Fibroblast of skin of left quadriceps (primary cell): Measurements from ENCODE around the gene TAF1.
"Not testable (repeated sequence)": the region's sequence is repeated elsewhere in the genome, so short reads cannot be mapped to it uniquely, and the experiment has no call there.

Experiments used
- DNase-seq, 2 experiments: peaks; one replicate each; pipeline ENCODE4 v3.0.0-alpha.2; 2013; ENCODE audit warnings: low read depth in 2 of 2

TAF1 gene

GRCh38 chrX:71439420-71439819 lies 73.3 kb downstream of the TAF1 start:
- DNase-seq, result no peak

DNA sequence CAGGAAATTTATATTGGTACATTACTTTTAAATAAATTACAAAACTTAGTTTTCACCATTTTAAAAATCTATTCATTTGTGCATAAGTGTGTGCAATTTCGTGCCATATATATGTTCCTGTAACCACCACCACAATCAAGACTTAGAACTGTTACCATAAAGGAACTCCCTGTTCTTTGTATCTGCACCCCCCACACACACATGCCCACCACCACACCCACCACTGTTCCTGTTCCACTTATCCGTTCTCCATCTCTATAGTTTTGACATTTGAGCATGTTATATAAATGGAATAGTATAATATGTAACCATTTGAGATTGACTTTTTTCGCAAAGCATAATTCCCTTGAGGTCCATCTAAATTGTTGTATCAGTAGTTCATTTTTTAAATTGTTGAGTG lies 73.7 kb downstream of the TAF1 start:
- no peak for DNase-seq

GRCh38 chrX:71440401-71440800 lies 74.2 kb downstream of the TAF1 start:
- DNase-seq, result no peak

GRCh38 chrX:71441809-71442208 lies 75.7 kb downstream of the TAF1 start:
- not testable (repeated sequence) for DNase-seq

DNA sequence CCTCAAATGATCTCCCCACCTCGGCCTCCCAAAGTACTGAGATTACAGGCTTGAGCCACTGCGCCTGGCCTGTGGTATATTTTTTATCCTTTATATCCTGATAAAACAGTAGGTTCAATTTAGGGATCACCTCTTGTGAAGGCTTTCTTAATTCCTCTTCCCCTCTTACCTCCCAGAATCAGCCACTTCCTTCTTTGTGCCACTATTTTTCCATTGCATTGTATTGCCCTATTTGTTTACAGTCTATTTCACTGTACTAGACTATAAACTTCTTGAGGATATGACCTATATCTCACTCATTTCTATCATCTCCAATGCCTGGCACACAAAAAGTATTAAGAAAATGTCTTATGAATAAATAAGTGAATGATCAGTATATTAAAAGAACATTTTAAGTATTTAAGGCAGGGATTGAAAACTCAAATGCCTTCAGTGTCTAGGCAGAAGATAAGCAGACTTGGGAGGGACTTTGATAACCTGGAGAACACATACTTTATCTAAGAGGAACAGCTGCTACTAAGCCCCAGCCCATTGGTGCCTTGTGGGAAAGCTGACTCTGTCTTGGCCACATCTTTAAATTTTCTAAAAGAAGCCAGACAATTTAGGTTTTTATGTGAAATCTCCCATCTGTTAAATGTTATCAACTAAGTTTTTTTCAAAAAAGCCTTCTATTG lies 84.4 kb downstream of the TAF1 start:
- no peak for DNase-seq

DNA sequence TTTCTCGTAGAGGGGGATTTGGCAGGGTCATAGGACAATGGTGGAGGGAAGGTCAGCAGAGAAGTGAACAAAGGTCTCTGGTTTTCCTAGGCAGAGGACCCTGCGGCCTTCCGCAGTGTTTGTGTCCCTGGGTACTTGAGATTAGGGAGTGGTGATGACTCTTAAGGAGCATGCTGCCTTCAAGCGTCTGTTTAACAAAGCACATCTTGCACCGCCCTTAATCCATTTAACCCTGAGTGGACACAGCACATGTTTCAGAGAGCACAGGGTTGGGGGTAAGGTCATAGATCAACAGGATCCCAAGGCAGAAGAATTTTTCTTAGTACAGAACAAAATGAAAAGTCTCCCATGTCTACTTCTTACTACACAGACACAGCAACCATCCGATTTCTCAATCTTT lies 85.4 kb downstream of the TAF1 start:
- DNase-seq, result not testable (repeated sequence)

- no peak for DNase-seq
Observed at GRCh38 chrX:71453056-71453455, 86.9 kb downstream of the TAF1 start.

DNA sequence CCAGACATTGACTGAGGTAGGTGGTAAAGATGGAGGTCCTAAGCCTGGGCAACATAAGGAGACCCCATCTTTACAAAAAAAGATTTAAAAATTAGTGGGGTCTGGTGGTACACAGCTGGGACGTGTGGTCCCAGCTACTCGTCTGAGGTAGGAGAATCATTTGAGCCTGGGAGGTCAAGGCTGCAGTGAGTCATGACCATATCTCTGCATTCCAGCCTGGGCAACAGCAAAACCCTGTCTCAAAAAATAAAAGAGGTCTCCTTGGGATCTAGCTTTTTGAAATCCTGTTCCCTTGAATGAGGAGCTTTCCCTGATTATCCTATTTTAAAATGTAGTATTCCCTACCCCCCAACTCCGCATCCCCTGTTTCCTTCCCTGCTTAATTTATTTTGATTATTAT lies 88.1 kb downstream of the TAF1 start:
- no peak for DNase-seq

- no peak for DNase-seq
Observed at GRCh38 chrX:71458866-71459265, 92.7 kb downstream of the TAF1 start.

- DNase-seq, result no peak
Observed at GRCh38 chrX:71464968-71465367, 98.8 kb downstream of the TAF1 start.

- DNase-seq, result no peak
Observed at GRCh38 chrX:71466979-71467523, 100.9 kb downstream of the TAF1 start.

GRCh38 chrX:71475785-71476540 lies 109.8 kb downstream of the TAF1 start:
- no peak for DNase-seq

DNA sequence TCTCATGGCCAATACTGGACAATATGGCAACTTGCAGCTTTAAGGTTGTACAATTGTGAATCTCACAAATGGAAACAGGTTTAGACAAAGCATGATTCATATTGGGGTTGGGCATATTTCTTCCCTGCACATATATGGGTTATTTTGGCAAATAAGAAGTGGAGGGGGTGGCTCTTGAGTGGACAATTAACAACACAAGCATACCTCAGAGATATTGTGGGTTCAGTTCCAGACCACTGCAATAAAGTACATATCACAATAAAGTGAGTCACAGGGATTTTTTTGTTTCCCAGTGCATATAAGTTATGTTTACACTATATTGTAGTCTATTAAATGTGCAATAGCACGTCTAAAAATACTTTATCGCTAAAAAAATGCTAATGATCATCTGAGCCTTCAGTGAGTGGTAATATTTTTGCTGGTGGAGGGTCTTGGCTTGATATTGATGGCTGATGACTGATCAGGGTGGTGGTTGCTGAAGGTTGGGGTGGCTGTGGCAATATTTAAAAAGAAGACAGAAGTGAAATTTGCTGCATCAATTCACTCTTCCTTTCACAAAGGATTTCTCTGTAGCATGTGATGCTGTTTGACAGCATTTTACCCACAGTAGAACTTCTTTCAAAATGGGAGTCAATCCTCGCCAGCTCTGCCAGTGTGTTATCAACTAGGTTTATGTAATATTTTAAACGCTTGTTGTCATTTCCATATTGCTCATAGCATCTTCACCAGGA lies 116.2 kb downstream of the TAF1 start:
- DNase-seq, result no peak

- DNase-seq, result no peak
Observed at GRCh38 chrX:71487814-71488213, 121.7 kb downstream of the TAF1 start.

- no peak for DNase-seq
Observed at GRCh38 chrX:71489540-71489939, 123.4 kb downstream of the TAF1 start.

GRCh38 chrX:71492231-71493065 lies 126.3 kb downstream of the TAF1 start:
- no peak for DNase-seq

DNA sequence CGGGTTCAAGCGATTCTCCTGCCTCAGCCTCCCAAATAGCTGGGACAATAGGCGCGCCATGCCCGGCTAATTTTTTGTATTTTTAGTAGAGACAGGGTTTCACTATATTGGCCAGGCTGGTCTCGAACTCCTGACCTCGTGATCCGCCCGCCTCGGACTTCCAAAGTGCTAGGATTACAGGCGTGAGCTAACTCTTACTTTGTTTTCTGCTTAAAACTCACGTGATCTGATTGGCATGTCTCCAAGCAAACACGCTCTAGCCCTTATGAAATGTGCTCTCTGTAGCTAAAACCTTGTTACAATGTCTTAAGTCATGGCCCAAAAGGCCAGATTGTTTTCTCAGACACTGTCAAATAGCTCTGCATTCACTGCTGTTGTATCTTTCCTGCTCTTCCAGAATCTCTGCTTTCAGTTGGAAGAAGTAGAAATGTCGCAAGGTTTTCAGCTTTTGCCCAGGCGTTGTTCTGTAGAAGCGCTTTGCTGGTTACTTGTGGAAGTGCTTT lies 127.0 kb downstream of the TAF1 start:
- no peak for DNase-seq

DNA sequence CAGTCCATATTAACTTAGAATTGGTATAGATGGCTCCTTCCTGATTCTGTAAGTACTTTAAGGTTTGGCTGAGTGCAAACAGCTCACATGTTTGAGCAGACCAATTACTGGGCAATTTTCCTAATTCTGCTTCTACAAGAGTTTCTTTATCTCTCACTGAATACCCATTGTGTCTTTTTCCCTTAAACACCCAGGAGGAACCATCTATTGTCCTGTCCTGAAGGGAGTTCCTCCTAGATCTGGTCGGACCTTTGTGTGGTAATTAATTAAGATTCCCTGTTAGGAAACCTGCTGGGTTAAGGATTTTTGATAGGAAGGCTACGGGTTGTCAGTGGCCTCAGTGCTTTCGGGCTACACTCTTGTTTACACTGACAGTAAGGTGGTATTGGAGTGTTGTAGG lies 129.8 kb downstream of the TAF1 start:
- DNase-seq, result not testable (repeated sequence)

- no peak for DNase-seq
Observed at GRCh38 chrX:71496476-71496875, 130.3 kb downstream of the TAF1 start.

DNA sequence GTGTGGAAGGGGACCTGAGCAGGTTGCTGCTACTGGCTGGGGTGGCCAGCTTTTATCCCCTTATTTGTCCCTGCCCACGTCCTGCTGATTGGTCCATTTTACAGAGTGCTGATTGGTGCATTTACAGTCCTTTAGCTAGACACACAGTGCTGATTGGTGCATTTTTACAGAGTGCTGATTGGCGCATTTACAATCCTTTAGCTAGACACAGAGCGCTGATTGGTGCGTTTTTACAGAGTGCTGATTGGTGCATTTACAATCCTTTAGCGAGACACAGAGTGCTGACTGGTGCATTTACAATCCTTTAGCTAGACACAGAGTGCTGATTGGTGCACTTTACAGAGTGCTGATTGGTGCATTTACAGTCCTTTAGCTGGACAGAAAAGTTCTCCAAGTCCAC lies 135.9 kb downstream of the TAF1 start:
- not testable (repeated sequence) for DNase-seq

- no peak for DNase-seq
Observed at GRCh38 chrX:71504346-71504745, 138.2 kb downstream of the TAF1 start.
